ENCODE data around the gene NCKIPSD. TPM values are rescaled to one million over a fixed set of nuclear protein-coding genes. Genes with fewer than 3 reads are reported as not detected.

NCKIPSD gene
- total and polyA plus RNA-seq, 4 donors: 9.0 to 22.0 (median 11.6) TPM

GRCh38 chr3:48679411-48680391 is 6.0 kb downstream of the NCKIPSD start:
- no peak overlapping the region for H3K4me3 ChIP-seq
- H3K9me3 ChIP-seq (ENCODE audit: control insufficient read depth in 4 of 4, insufficient read depth in 3 of 4, low read length in 3 of 4): no peaks in the 10 kb centered on the region
- no peak for ATAC-seq (ENCODE audit: insufficient read depth, low FRiP score)
- no peaks in the 10 kb centered on the region for H3K27me3 ChIP-seq (ENCODE audit: control insufficient read depth in 3 of 3, insufficient read depth in 3 of 3, low read length in 2 of 3)
- TF ChIP-seq CTCF (IDR thresholded peaks at IDR 0.05; ENCODE audit: control extremely low read depth, extremely low read depth): no peak
- WGBS, 2 donors: 80 to 90% methylated on average over 20 of the region's 20 CpGs
- no peak for DNase-seq
- H3K36me3 ChIP-seq (ENCODE audit: control insufficient read depth in 4 of 4, insufficient read depth in 4 of 4, low read length in 4 of 4): peaks cover 6 to 46% (median 18%) of the 10 kb centered on the region in 4 donors
- no peak overlapping the region for H3K27ac ChIP-seq (ENCODE audit: low read depth in 1 of 2, low read length in 1 of 2)
- H3K4me1 ChIP-seq (ENCODE audit: control insufficient read depth in 5 of 5, insufficient read depth in 5 of 5, low read length in 5 of 5): peaks cover 0 to 18% (median 13%) of the 10 kb centered on the region in 5 donors
- H3K9ac ChIP-seq (ENCODE audit: insufficient read depth in 1 of 2, low read length in 2 of 2): no peak overlapping the region

GRCh38 chr3:48678566-48679380 is 6.9 kb downstream of the NCKIPSD start:
- Histone ChIP-seq H3K36me3 (ENCODE audit: control insufficient read depth in 4 of 4, insufficient read depth in 4 of 4, low read length in 4 of 4) (peaks cover 6 to 46% (median 18%) of the 10 kb centered on the region in 4 donors), H3K27ac (ENCODE audit: low read depth in 1 of 2, low read length in 1 of 2) (no peak overlapping the region), H3K4me3 (no peak overlapping the region), H3K27me3 (ENCODE audit: control insufficient read depth in 3 of 3, insufficient read depth in 3 of 3, low read length in 2 of 3) (no peaks in the 10 kb centered on the region), H3K4me1 (ENCODE audit: control insufficient read depth in 5 of 5, insufficient read depth in 5 of 5, low read length in 5 of 5) (peaks cover 0 to 9% (median 6%) of the 10 kb centered on the region in 5 donors), H3K9ac (ENCODE audit: insufficient read depth in 1 of 2, low read length in 2 of 2) (no peak overlapping the region), H3K9me3 (ENCODE audit: control insufficient read depth in 4 of 4, insufficient read depth in 3 of 4, low read length in 3 of 4) (no peaks in the 10 kb centered on the region)
- 94 to 95% methylated on average over 24 of the region's 24 CpGs for WGBS, 2 donors
- no peak for TF ChIP-seq CTCF (IDR thresholded peaks at IDR 0.05; ENCODE audit: control extremely low read depth, extremely low read depth)
- ATAC-seq (ENCODE audit: insufficient read depth, low FRiP score) (no peak), DNase-seq (no peak)

- TF ChIP-seq CTCF (IDR thresholded peaks at IDR 0.05; ENCODE audit: control extremely low read depth, extremely low read depth): no peak
- WGBS, 2 donors: 73 to 74% methylated on average over 4 of the region's 4 CpGs
- no peaks in the 10 kb centered on the region for H3K27me3 ChIP-seq (ENCODE audit: control insufficient read depth in 3 of 3, insufficient read depth in 3 of 3, low read length in 2 of 3)
- no peaks in the 10 kb centered on the region for H3K9me3 ChIP-seq (ENCODE audit: control insufficient read depth in 4 of 4, insufficient read depth in 3 of 4, low read length in 3 of 4)
- no peak overlapping the region for H3K27ac ChIP-seq (ENCODE audit: low read depth in 1 of 2, low read length in 1 of 2)
- peaks cover 6 to 46% (median 18%) of the 10 kb centered on the region in 4 donors for H3K36me3 ChIP-seq (ENCODE audit: control insufficient read depth in 4 of 4, insufficient read depth in 4 of 4, low read length in 4 of 4)
- DNase-seq: no peak
- H3K4me3 ChIP-seq: no peak overlapping the region
- peaks cover 0 to 2% (median 0%) of the 10 kb centered on the region in 5 donors for H3K4me1 ChIP-seq (ENCODE audit: control insufficient read depth in 5 of 5, insufficient read depth in 5 of 5, low read length in 5 of 5)
- no peak for ATAC-seq (ENCODE audit: insufficient read depth, low FRiP score)
- H3K9ac ChIP-seq (ENCODE audit: insufficient read depth in 1 of 2, low read length in 2 of 2): no peak overlapping the region
Observed at GRCh38 chr3:48678056-48678455, 7.7 kb downstream of the NCKIPSD start.
